IMR-90 (cell line): Measurements from ENCODE around the gene ATXN1L. TPM values are rescaled to one million over a fixed set of nuclear protein-coding genes. Genes with fewer than 3 reads are reported as not detected.

Experiments
- ATAC-seq: fragments of 200-7000 bp; cut with Tn5 transposase; 2 replicates; pipeline ENCODE4 v1.9.1; 2020; ENCODE audit warnings: low read depth, mild to moderate bottlenecking, moderate library complexity
- BruUV-seq: library from RNA; stranded (reverse); fragments of 400-500 nt; replicated peaks from 2 replicates; lab custom pipeline; 2021; lab: Mats Ljungman, UMichigan
- CTCF ChIA-PET: fragments of 300-600 bp; formaldehyde crosslinking; extraction: SDS; loops from one replicate; lab custom pipeline; 2021; ENCODE audit warnings: antibody characterized with exemption; lab: Yijun Ruan, JAX
- POLR2A ChIA-PET: fragments of 300-600 bp; sonication (Branson Sonifier 250); formaldehyde crosslinking; loops from one replicate; lab custom pipeline; 2022; ENCODE audit warnings: antibody characterized with exemption; ENCODE audit not compliant: unreplicated experiment; lab: Charles Lee
- DNase-seq: peaks from one replicate; pipeline ENCODE4 v3.0.0; 2013
- H2AFZ ChIP-seq: replicated peaks from 2 replicates; pipeline ENCODE3; 2013; ENCODE audit warnings: low read length, mild to moderate bottlenecking; ENCODE audit not compliant: poor library complexity
- H2AK5ac ChIP-seq: 2 replicates; pipeline ENCODE4 v1.6.1; 2013; ENCODE audit warnings: low read depth, low read length, inconsistent platforms
- H2AK9ac ChIP-seq: replicated peaks from 2 replicates; pipeline ENCODE3; 2013; ENCODE audit warnings: mild to moderate bottlenecking, low read depth, low read length, moderate library complexity; ENCODE audit not compliant: poor library complexity
- H2BK120ac ChIP-seq: 2 replicates; pipeline ENCODE4 v1.6.1; 2013; ENCODE audit warnings: low read depth, low read length, inconsistent platforms
- H2BK15ac ChIP-seq: 3 replicates; pipeline ENCODE4 v1.6.1; 2013; ENCODE audit warnings: low read depth, low read length, inconsistent platforms
- H2BK20ac ChIP-seq: 2 replicates; pipeline ENCODE4 v1.6.1; 2013; ENCODE audit warnings: low read depth, mild to moderate bottlenecking, inconsistent platforms, low read length, moderate library complexity
- H2BK5ac ChIP-seq: 2 replicates; pipeline ENCODE4 v1.6.1; 2013; ENCODE audit warnings: mild to moderate bottlenecking, low read depth, low read length, inconsistent platforms; ENCODE audit not compliant: poor library complexity, severe bottlenecking
- H3K14ac ChIP-seq: replicated peaks from 2 replicates; pipeline ENCODE4 v1.6.1; 2013; ENCODE audit warnings: low read depth, low read length, inconsistent platforms
- H3K18ac ChIP-seq: 2 replicates; pipeline ENCODE4 v1.6.1; 2013; ENCODE audit warnings: low read depth, low read length, control low read depth
- H3K23ac ChIP-seq: 2 replicates; pipeline ENCODE4 v1.6.1; 2013; ENCODE audit warnings: low read depth, low read length, inconsistent platforms
- H3K27ac ChIP-seq: 2 replicates; pipeline ENCODE4 v1.5.1; 2013; ENCODE audit warnings: mild to moderate bottlenecking, control low read depth, low read length; ENCODE audit not compliant: insufficient read depth
- H3K27me3 ChIP-seq: 2 replicates; pipeline ENCODE4 v1.6.1; 2013; ENCODE audit warnings: low read length; ENCODE audit not compliant: control insufficient read depth, insufficient read depth
- H3K36me3 ChIP-seq: 2 replicates; pipeline ENCODE4 v1.6.1; 2013; ENCODE audit warnings: low read length, mixed read lengths; ENCODE audit not compliant: control insufficient read depth, insufficient read depth
- H3K4ac ChIP-seq: 2 replicates; pipeline ENCODE4 v1.6.1; 2013; ENCODE audit warnings: low read depth, low read length, inconsistent platforms
- H3K4me1 ChIP-seq: 2 replicates; pipeline ENCODE4 v1.6.1; 2013; ENCODE audit warnings: low read length, mixed read lengths; ENCODE audit not compliant: control insufficient read depth, insufficient read depth
- H3K4me2 ChIP-seq: 2 replicates; pipeline ENCODE4 v1.6.1; 2013; ENCODE audit warnings: low read depth, mild to moderate bottlenecking, control low read depth, low read length, moderate library complexity
- H3K4me3 ChIP-seq: 2 replicates; pipeline ENCODE4 v1.5.1; 2013; ENCODE audit warnings: low read depth, mild to moderate bottlenecking, control low read depth, low read length, moderate library complexity; ENCODE audit not compliant: insufficient read depth
- H3K56ac ChIP-seq: 2 replicates; pipeline ENCODE4 v1.6.1; 2013; ENCODE audit warnings: low read length, inconsistent platforms; ENCODE audit not compliant: insufficient read depth; ENCODE audit errors: extremely low read depth
- H3K79me1 ChIP-seq, 2 experiments: 2 replicates each; pipeline ENCODE4 v1.6.1; 2013; ENCODE audit warnings: low read length in 2 of 2, inconsistent platforms in 1 of 2, low read depth in 1 of 2
- H3K9ac ChIP-seq: 2 replicates; pipeline ENCODE4 v1.6.1; 2013; ENCODE audit warnings: low read depth, low read length, control low read depth
- H3K9me1 ChIP-seq: 2 replicates; pipeline ENCODE4 v1.6.1; 2013; ENCODE audit warnings: low read length, inconsistent platforms; ENCODE audit not compliant: insufficient read depth
- H3K9me3 ChIP-seq: 2 replicates; pipeline ENCODE4 v1.6.1; 2013; ENCODE audit warnings: low read length; ENCODE audit not compliant: control insufficient read depth, insufficient read depth
- H4K20me1 ChIP-seq: 2 replicates; pipeline ENCODE4 v1.6.1; 2013; ENCODE audit warnings: low read length, inconsistent platforms; ENCODE audit not compliant: insufficient read depth
- H4K5ac ChIP-seq: 2 replicates; pipeline ENCODE4 v1.6.1; 2013; ENCODE audit warnings: mild to moderate bottlenecking, low read depth, low read length, control low read depth
- H4K8ac ChIP-seq, 2 experiments: 2 replicates each; pipeline ENCODE4 v1.6.1; 2013; ENCODE audit warnings: low read depth in 2 of 2, low read length in 2 of 2, control low read depth in 1 of 2, inconsistent platforms in 1 of 2
- H4K91ac ChIP-seq: 2 replicates; pipeline ENCODE4 v1.6.1; 2013; ENCODE audit warnings: low read depth, low read length, inconsistent platforms; ENCODE audit not compliant: insufficient read depth
- FOS ChIP-seq: fragments of 150-350 bp; IDR thresholded peaks from 2 replicates; pipeline ENCODE4 v1.6.1; 2016; ENCODE audit warnings: low read depth, low read length
- MAZ ChIP-seq: IDR thresholded peaks from 2 replicates; pipeline ENCODE4 v1.6.1; 2012; ENCODE audit warnings: low read depth, mild to moderate bottlenecking, low read length, improper control_type of control experiment, moderate library complexity, borderline replicate concordance
- MXI1 ChIP-seq: IDR thresholded peaks from 2 replicates; pipeline ENCODE4 v1.6.1; 2012; ENCODE audit warnings: low read depth, mild to moderate bottlenecking, low read length, moderate library complexity, borderline replicate concordance
- POLR2A ChIP-seq: IDR thresholded peaks from 2 replicates; pipeline ENCODE4 v1.6.1; 2012; ENCODE audit warnings: mild to moderate bottlenecking, low read depth, low read length
- RAD21 ChIP-seq: IDR thresholded peaks from 2 replicates; pipeline ENCODE4 v1.6.1; 2012; ENCODE audit warnings: low read length, improper control_type of control experiment
- RCOR1 ChIP-seq: IDR thresholded peaks from 2 replicates; pipeline ENCODE4 v1.6.1; 2012; ENCODE audit warnings: mild to moderate bottlenecking, low read length, improper control_type of control experiment; ENCODE audit not compliant: insufficient replicate concordance
- RFX5 ChIP-seq: IDR thresholded peaks from 2 replicates; pipeline ENCODE4 v1.8.0; 2012; ENCODE audit warnings: low read depth, mild to moderate bottlenecking, low read length, moderate library complexity
- SMC3 ChIP-seq: fragments of 150-350 bp; IDR thresholded peaks from 2 replicates; pipeline ENCODE4 v1.6.1; 2016; ENCODE audit warnings: low read depth, mild to moderate bottlenecking, antibody characterized with exemption, low read length, moderate library complexity
- WGBS, 2 experiments: methylation state at CpG; one replicate each; pipeline versions ENCODE4 v1.1.5 to v1.1.7; 2013; ENCODE audit warnings: missing lambda C conversion rate in 2 of 2; ENCODE audit not compliant: insufficient read length in 1 of 2; ENCODE audit errors: extremely low coverage in 2 of 2; 5-methylcytosine and 5-hydroxymethylcytosine counted together
- dilution Hi-C: fragments of 300-500 bp; cut with HindIII; formaldehyde crosslinking; loops from one replicate; pipeline ENCODE4 v1.14.3; 2018; ENCODE audit warnings: low sequenced_read_pairs; ENCODE audit not compliant: unreplicated experiment
- in situ Hi-C: fragments of 300-500 bp; cut with MboI; formaldehyde crosslinking; loops from 3 replicates; pipeline ENCODE4 v1.14.3; 2019; ENCODE audit warnings: low sequenced_read_pairs, inconsistent platforms, mixed read lengths
- intact Hi-C: fragments of 100-400 bp; cut with micrococcal nuclease; formaldehyde crosslinking; loops from 2 replicates; pipeline ENCODE4 v1.10.0; 2022
- polyA plus RNA-seq, 3 experiments: library from polyadenylated mRNA; depleted of rRNA; stranded (reverse); fragments of >200 nt; gene quantifications; 2 replicates each; pipeline ENCODE4 v1.2.3, GENCODE V29; 2012; ENCODE audit warnings: low replicate concordance in 1 of 3
- total RNA-seq: library from RNA; depleted of rRNA; stranded (reverse); fragments of >200 nt; gene quantifications from 2 replicates; pipeline ENCODE4 v1.2.3, GENCODE V29; 2012
- TF ChIP-seq, protein P1 (sequence below): fragments of 150-350 bp; IDR thresholded peaks from 2 replicates; pipeline ENCODE4 v1.6.1; 2016; ENCODE audit warnings: low read depth, mild to moderate bottlenecking, low read length, moderate library complexity, borderline replicate concordance
- TF ChIP-seq, protein P2 (sequence below): conservative IDR thresholded peaks from 2 replicates; pipeline ENCODE4 v1.5.1; 2012; ENCODE audit warnings: mild to moderate bottlenecking, low read depth, low read length, improper control_type of control experiment
- TF ChIP-seq, protein P3 (sequence below): fragments of 150-350 bp; IDR thresholded peaks from 2 replicates; pipeline ENCODE4 v1.6.1; 2017; ENCODE audit warnings: mild to moderate bottlenecking, antibody characterized with exemption, low read length, low read depth

Gene ATXN1L
- total and polyA plus RNA-seq, 2 of the 4 experiments (the other 2 are of a cell fraction), result 5.2 to 9.2 TPM

DNA sequence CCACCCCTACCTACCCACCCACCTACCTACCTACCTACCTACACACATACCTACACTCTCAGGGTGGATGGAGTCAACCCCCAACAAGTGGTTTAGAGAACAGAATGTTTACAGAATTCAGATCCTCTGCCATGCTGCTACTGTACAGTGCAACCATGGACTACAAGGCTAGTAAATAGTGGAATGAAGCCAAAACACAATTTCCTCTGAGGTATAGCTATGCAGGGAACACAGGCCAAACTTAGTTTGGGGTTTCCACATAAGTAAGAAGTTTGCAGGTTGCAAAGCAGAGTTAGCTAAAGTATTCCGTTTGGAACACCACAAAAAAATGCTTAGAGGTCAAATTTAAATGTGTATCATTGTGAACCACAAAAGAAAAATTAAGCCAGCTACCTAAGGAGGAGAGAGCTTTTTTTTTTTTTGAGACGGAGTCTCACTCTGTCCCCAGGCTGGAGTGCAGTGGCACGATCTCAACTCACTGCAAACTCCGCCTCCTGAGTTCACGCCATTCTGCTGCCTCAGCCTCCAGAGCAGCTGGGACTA lies 34.4 kb upstream of the ATXN1L start:
- TF ChIP-seq MXI1 (no peak), MAZ (no peak), RAD21 (no peak), RFX5 (no peak), POLR2A (no peak), FOS (no peak), SMC3 (no peak), RCOR1 (no peak)
- TF ChIP-seq, protein P1, sequence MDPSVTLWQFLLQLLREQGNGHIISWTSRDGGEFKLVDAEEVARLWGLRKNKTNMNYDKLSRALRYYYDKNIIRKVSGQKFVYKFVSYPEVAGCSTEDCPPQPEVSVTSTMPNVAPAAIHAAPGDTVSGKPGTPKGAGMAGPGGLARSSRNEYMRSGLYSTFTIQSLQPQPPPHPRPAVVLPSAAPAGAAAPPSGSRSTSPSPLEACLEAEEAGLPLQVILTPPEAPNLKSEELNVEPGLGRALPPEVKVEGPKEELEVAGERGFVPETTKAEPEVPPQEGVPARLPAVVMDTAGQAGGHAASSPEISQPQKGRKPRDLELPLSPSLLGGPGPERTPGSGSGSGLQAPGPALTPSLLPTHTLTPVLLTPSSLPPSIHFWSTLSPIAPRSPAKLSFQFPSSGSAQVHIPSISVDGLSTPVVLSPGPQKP, result no peak
- TF ChIP-seq, protein P2, sequence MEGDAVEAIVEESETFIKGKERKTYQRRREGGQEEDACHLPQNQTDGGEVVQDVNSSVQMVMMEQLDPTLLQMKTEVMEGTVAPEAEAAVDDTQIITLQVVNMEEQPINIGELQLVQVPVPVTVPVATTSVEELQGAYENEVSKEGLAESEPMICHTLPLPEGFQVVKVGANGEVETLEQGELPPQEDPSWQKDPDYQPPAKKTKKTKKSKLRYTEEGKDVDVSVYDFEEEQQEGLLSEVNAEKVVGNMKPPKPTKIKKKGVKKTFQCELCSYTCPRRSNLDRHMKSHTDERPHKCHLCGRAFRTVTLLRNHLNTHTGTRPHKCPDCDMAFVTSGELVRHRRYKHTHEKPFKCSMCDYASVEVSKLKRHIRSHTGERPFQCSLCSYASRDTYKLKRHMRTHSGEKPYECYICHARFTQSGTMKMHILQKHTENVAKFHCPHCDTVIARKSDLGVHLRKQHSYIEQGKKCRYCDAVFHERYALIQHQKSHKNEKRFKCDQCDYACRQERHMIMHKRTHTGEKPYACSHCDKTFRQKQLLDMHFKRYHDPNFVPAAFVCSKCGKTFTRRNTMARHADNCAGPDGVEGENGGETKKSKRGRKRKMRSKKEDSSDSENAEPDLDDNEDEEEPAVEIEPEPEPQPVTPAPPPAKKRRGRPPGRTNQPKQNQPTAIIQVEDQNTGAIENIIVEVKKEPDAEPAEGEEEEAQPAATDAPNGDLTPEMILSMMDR, result no peak
- TF ChIP-seq, protein P3, sequence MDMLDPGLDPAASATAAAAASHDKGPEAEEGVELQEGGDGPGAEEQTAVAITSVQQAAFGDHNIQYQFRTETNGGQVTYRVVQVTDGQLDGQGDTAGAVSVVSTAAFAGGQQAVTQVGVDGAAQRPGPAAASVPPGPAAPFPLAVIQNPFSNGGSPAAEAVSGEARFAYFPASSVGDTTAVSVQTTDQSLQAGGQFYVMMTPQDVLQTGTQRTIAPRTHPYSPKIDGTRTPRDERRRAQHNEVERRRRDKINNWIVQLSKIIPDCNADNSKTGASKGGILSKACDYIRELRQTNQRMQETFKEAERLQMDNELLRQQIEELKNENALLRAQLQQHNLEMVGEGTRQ, result no peak
- Histone ChIP-seq H2AK9ac (peak overlapping the region; percentile 59), H3K14ac (no peak overlapping the region), H3K4me3 (no peak overlapping the region), H2AK5ac (peak overlapping the region; percentile 65; the same call in 1 of the 2 replicates), H4K20me1 (peaks cover 5% of the 10 kb centered on the region; the same call in 1 of the 2 replicates), H3K23ac (no peak overlapping the region), H3K27me3 (no peaks in the 10 kb centered on the region), H4K5ac (no peak overlapping the region), H3K27ac (no peak overlapping the region), H2BK15ac (no peak overlapping the region), H2BK120ac (no peak overlapping the region), H2AFZ (peak overlapping the region; percentile 33), H2BK20ac (no peak overlapping the region), H3K79me1 (peaks cover 0 to 17% of the 10 kb centered on the region in 2 experiments; a peak in 3 of 4 replicates), H4K8ac (no peak overlapping the region), H3K9me3 (no peaks in the 10 kb centered on the region), H3K9me1 (no peaks in the 10 kb centered on the region), H4K91ac (no peak overlapping the region), H3K4me2 (no peak overlapping the region), H3K36me3 (no peaks in the 10 kb centered on the region), H2BK5ac (no peak overlapping the region), H3K56ac (no peak overlapping the region), H3K9ac (no peak overlapping the region), H3K4ac (no peak overlapping the region; the same call in 1 of the 2 replicates), H3K4me1 (peaks cover 9% of the 10 kb centered on the region), H3K18ac (no peak overlapping the region)
- intact Hi-C loops (no loop called here), dilution Hi-C loops (no loop called here), in situ Hi-C loops (no loop called here)
- WGBS, 2 experiments, result no CpG with 5 or more reads among the region's 5 CpGs
- ChIA-PET CTCF (no interaction called here), POLR2A (interaction anchor here (0.6 kb wide), 1 partner anchor 32 kb away, joined by 4 read pairs; no protein-coding TSS in a partner anchor)
- ATAC-seq (no peak), DNase-seq (peak; percentile 60)
- no TSS peak for BruUV-seq
